ENCODE data around the gene IQCE. TPM values are rescaled to one million over a fixed set of nuclear protein-coding genes. Genes with fewer than 3 reads are reported as not detected.

The IQCE gene
- polyA plus RNA-seq, 3 donors: 1.8 to 8.4 (median 3.0) TPM

GRCh38 chr7:2601907-2602306, 43.1 kb downstream of the IQCE start:
- Histone ChIP-seq H3K27ac (ENCODE audit: low read depth in 1 of 2, low read length in 2 of 2) (no peak overlapping the region), H3K27me3 (ENCODE audit: control insufficient read depth in 2 of 2, insufficient read depth in 2 of 2, low read length in 2 of 2) (no peaks in the 10 kb centered on the region), H3K4me3 (replicated peaks in 1 of 3; ENCODE audit: low read depth in 2 of 3, low read length in 3 of 3) (no peak overlapping the region), H3K79me2 (ENCODE audit: insufficient read depth, low read length) (no peaks in the 10 kb centered on the region), H3K4me2 (replicated peaks; ENCODE audit: extremely low read depth, low read length, poor library complexity, severe bottlenecking) (no peak overlapping the region), H4K20me1 (ENCODE audit: insufficient read depth, low read length) (no peaks in the 10 kb centered on the region), H3K9me3 (replicated peaks in 1 of 2; ENCODE audit: control insufficient read depth in 1 of 2, insufficient read depth in 1 of 2, low read length in 2 of 2) (no peaks in the 10 kb centered on the region), H3K36me3 (replicated peaks in 1 of 2; ENCODE audit: control insufficient read depth in 1 of 2, insufficient read depth in 2 of 2, low read length in 2 of 2) (peaks cover 32 to 57% of the 10 kb centered on the region in 2 donors), H3K4me1 (ENCODE audit: control insufficient read depth in 1 of 2, insufficient read depth in 2 of 2, low read length in 2 of 2) (peaks cover 13 to 25% of the 10 kb centered on the region in 2 donors), H3K9ac (ENCODE audit: insufficient read depth, low read length, poor library complexity, severe bottlenecking) (no peak overlapping the region), H2AFZ (ENCODE audit: insufficient read depth, low read depth, low read length, poor library complexity, severe bottlenecking) (no peak overlapping the region)
- peaks cover 24% of the 10 kb centered on the region for H3K4me1 Mint-ChIP-seq
- peaks cover 0 to 2% (median 0%) of the 10 kb centered on the region in 7 donors for H3K9me3 Mint-ChIP-seq
- no peak overlapping the region for H3K4me3 Mint-ChIP-seq
- peaks cover 41 to 80% of the 10 kb centered on the region in 2 donors for H3K36me3 Mint-ChIP-seq
- DNase-seq: no peak
- WGBS (ENCODE audit: insufficient coverage): 95% methylated on average over 11 of the region's 11 CpGs
- peaks cover 0 to 2% (median 0%) of the 10 kb centered on the region in 3 donors for H3K27me3 Mint-ChIP-seq (ENCODE audit: low read depth in 3 of 3)
- peak overlapping the region in 3 of 7 donors; percentile 12 to 75 (median 60) for H3K27ac Mint-ChIP-seq
- intact Hi-C loops (cut with micrococcal nuclease): no loop called here
- TF ChIP-seq CTCF (IDR thresholded peaks at IDR 0.05): no peak

- H3K27ac Mint-ChIP-seq: peak overlapping the region in 4 of 7 donors; percentile 30 to 81 (median 68)
- Histone ChIP-seq H4K20me1 (ENCODE audit: insufficient read depth, low read length) (no peaks in the 10 kb centered on the region), H3K4me1 (ENCODE audit: control insufficient read depth in 1 of 2, insufficient read depth in 2 of 2, low read length in 2 of 2) (peaks cover 19 to 31% of the 10 kb centered on the region in 2 donors), H3K36me3 (replicated peaks in 1 of 2; ENCODE audit: control insufficient read depth in 1 of 2, insufficient read depth in 2 of 2, low read length in 2 of 2) (peaks cover 29 to 51% of the 10 kb centered on the region in 2 donors), H3K27me3 (ENCODE audit: control insufficient read depth in 2 of 2, insufficient read depth in 2 of 2, low read length in 2 of 2) (no peaks in the 10 kb centered on the region), H3K9ac (ENCODE audit: insufficient read depth, low read length, poor library complexity, severe bottlenecking) (no peak overlapping the region), H2AFZ (ENCODE audit: insufficient read depth, low read depth, low read length, poor library complexity, severe bottlenecking) (no peak overlapping the region), H3K27ac (ENCODE audit: low read depth in 1 of 2, low read length in 2 of 2) (no peak overlapping the region), H3K4me2 (replicated peaks; ENCODE audit: extremely low read depth, low read length, poor library complexity, severe bottlenecking) (no peak overlapping the region), H3K9me3 (replicated peaks in 1 of 2; ENCODE audit: control insufficient read depth in 1 of 2, insufficient read depth in 1 of 2, low read length in 2 of 2) (no peaks in the 10 kb centered on the region), H3K4me3 (replicated peaks in 1 of 3; ENCODE audit: low read depth in 2 of 3, low read length in 3 of 3) (no peak overlapping the region), H3K79me2 (ENCODE audit: insufficient read depth, low read length) (no peaks in the 10 kb centered on the region)
- no peak overlapping the region for H3K4me3 Mint-ChIP-seq
- WGBS (ENCODE audit: insufficient coverage): 82% methylated on average over 16 of the region's 19 CpGs
- intact Hi-C loops (cut with micrococcal nuclease): no loop called here
- peak; percentile 38 to 48 (median 47) for DNase-seq
- peaks cover 0 to 2% (median 0%) of the 10 kb centered on the region in 3 donors for H3K27me3 Mint-ChIP-seq (ENCODE audit: low read depth in 3 of 3)
- TF ChIP-seq CTCF (IDR thresholded peaks at IDR 0.05): no peak
- peaks cover 30% of the 10 kb centered on the region for H3K4me1 Mint-ChIP-seq
- peaks cover 38 to 75% of the 10 kb centered on the region in 2 donors for H3K36me3 Mint-ChIP-seq
- peaks cover 0 to 2% (median 0%) of the 10 kb centered on the region in 7 donors for H3K9me3 Mint-ChIP-seq
Measured at GRCh38 chr7:2602406-2603043, 43.7 kb downstream of the IQCE start.

Data from CD14-positive monocyte (primary cell).